ENCODE measurements around the gene RAB7B. TPM values are rescaled to one million over a fixed set of nuclear protein-coding genes. Genes with fewer than 3 reads are reported as not detected.
A peak's percentile ranks its signal among the peaks of the same experiment; 100 is the strongest.

RAB7B gene
- total RNA-seq, 3 donors from 2014 or later = 0.69 to 1.3 (median 0.76) TPM

DNA sequence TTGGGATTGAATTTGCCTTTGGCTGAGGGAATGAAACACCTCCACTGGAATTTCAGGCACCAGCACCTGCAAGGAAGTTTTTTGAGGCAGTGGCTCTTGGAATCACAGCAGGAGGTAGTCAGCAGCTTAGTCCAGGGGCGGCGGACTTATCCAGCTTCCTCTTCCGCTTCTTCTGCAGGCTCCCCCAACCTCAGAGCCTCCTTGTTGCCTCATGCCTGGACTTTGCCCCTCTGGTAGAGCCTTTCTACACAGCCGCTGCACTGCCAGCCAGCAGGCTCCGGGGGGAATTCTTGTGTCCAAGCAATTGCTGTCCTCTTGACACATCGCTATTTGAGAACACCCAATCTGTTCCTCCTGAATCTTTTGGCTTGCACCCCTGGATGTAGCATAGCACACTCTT is 45.4 kb upstream of the RAB7B start:
- DNase-seq = peak; percentile 75 to 81 (median 78)
- peak; percentile 96 for ATAC-seq
- TF ChIP-seq, protein P1, sequence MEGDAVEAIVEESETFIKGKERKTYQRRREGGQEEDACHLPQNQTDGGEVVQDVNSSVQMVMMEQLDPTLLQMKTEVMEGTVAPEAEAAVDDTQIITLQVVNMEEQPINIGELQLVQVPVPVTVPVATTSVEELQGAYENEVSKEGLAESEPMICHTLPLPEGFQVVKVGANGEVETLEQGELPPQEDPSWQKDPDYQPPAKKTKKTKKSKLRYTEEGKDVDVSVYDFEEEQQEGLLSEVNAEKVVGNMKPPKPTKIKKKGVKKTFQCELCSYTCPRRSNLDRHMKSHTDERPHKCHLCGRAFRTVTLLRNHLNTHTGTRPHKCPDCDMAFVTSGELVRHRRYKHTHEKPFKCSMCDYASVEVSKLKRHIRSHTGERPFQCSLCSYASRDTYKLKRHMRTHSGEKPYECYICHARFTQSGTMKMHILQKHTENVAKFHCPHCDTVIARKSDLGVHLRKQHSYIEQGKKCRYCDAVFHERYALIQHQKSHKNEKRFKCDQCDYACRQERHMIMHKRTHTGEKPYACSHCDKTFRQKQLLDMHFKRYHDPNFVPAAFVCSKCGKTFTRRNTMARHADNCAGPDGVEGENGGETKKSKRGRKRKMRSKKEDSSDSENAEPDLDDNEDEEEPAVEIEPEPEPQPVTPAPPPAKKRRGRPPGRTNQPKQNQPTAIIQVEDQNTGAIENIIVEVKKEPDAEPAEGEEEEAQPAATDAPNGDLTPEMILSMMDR (IDR thresholded peaks at IDR 0.05) = no peak
- Histone ChIP-seq H3K4me1 (ENCODE audit: low read depth) (no peaks in the 10 kb centered on the region), H3K9me3 (no peaks in the 10 kb centered on the region), H3K4me3 (no peak overlapping the region), H3K36me3 (ENCODE audit: low read depth) (no peaks in the 10 kb centered on the region)
- intact Hi-C loops (cut with DNase I, micrococcal nuclease) = no loop called here

DNA sequence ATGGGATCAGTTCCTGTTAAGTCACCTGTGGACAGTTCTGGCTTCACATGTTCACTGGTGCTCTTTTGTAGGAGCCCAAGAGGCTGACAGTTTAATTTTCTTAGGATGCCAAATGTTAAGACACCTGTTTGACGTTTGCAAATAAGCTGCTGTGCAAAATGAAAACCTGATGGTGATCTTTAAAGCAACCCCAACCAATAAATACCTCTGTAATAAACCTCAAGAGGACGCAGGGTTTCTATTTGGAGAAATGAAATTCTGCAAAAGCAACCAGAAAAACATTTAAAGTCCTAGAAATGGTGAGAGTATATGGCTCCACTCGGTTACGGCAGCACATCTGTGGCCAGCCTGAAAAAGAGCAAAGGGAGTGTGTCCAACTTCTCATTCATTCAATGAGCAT is 44.1 kb upstream of the RAB7B start:
- Histone ChIP-seq H3K4me3 (no peak overlapping the region), H3K36me3 (ENCODE audit: low read depth) (no peaks in the 10 kb centered on the region), H3K4me1 (ENCODE audit: low read depth) (no peaks in the 10 kb centered on the region), H3K9me3 (no peaks in the 10 kb centered on the region)
- TF ChIP-seq, protein P1 (IDR thresholded peaks at IDR 0.05) = no peak
- ATAC-seq (no peak), DNase-seq (no peak)
- intact Hi-C loops (cut with DNase I, micrococcal nuclease) = no loop called here

DNA sequence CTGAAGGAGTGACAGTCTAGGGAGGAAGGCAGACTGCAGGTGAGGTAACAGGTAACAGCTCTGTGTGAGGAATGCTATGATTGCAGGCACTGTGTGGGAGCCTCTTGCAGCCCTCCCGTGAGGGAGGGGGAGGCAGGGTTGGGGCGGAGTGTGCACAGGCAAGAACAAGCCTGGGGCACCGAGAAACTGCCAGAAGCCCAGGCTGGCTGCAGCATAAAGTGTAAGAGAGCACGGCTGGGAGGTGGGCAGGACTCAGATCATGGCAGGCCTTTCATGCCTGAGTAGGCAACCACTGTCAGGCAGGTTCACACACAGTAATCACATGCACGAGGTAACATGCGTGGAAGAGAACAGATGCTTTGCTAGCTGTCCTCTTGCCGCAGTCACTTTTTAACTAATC is 38.4 kb upstream of the RAB7B start:
- H3K9me3 ChIP-seq = no peaks in the 10 kb centered on the region
- H3K4me3 ChIP-seq = no peak overlapping the region
- TF ChIP-seq, protein P1 (IDR thresholded peaks at IDR 0.05) = no peak
- no peaks in the 10 kb centered on the region for H3K4me1 ChIP-seq (ENCODE audit: low read depth)
- H3K36me3 ChIP-seq (ENCODE audit: low read depth) = no peaks in the 10 kb centered on the region
- peak; percentile 66 for ATAC-seq
- intact Hi-C loops (cut with DNase I, micrococcal nuclease) = no loop called here
- DNase-seq = no peak

DNA sequence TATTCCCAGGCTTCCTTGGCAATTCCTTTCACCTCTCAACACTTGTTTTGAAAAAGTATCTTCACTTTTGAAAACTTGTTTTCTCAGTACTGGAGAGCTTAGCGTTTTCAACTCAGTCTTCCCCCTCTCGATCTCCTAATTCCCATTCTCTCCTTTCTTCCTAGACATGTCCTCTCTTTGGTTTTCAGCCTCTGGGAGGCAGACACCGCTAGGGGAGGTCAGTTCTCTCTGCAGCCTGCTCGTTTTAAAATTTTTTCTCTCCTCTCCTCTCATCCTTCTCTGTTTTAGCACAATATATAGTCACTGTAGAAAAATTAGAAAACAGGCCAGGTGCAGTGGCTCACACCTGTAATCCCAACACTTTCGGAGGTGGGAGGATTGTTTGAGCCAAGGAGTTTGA is 37.1 kb upstream of the RAB7B start:
- Histone ChIP-seq H3K4me3 (no peak overlapping the region), H3K9me3 (no peaks in the 10 kb centered on the region), H3K36me3 (ENCODE audit: low read depth) (no peaks in the 10 kb centered on the region), H3K4me1 (ENCODE audit: low read depth) (no peaks in the 10 kb centered on the region)
- ATAC-seq = no peak
- TF ChIP-seq, protein P1 (IDR thresholded peaks at IDR 0.05) = no peak
- intact Hi-C loops (cut with DNase I, micrococcal nuclease) = no loop called here
- no peak for DNase-seq

DNA sequence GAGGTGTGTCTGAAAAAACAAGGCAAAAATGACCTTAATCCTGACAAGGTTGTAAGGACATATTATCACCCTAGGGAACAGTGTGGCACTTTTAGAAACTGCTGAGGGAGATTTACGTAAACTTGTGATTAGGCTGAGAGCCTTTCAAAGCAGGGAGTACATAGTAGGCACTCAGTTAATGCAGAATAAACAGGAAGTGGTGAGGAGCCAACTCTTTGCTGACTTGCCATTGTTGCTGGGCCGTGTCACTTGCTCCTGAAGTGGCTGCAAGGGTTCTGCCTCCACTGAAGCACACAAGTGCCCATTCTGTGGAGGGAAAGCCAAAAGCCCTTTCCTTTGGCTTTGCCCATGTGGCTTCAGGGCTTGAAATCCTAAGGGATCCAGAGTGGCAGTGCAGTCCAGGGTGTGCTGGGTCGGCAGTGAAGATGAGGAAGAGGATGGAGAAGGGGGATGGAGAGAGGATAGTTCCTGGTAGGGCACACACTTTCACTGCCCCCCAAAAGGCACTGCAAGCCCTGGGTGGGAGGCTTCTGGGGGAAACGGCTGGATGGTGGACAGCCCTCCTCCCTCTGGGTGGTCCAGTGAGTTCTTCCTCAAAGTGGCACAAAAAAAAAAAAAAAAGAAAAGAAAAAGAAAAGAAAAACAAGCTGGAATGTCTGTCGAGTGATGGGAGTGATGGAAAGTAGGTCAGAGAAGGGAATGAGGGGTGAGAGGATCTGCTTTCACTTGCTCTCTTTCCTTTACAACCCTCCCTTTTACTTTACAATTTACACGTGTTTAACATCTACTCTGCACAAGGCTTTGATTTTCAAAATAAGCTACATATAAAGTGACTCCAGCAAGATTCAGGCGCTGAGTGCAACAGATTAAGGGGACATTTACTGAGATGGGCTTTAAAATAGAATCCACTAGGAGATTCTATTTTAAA is 36.1 kb upstream of the RAB7B start:
- intact Hi-C loops (cut with DNase I, micrococcal nuclease) = no loop called here
- TF ChIP-seq, protein P1 (IDR thresholded peaks at IDR 0.05) = no peak
- no peak for ATAC-seq

More for the DNA sequence above, 36.1 kb upstream of the RAB7B start:
- no peak for DNase-seq
- Histone ChIP-seq H3K4me1 (ENCODE audit: low read depth) (no peaks in the 10 kb centered on the region), H3K9me3 (no peaks in the 10 kb centered on the region), H3K36me3 (ENCODE audit: low read depth) (no peaks in the 10 kb centered on the region), H3K4me3 (no peak overlapping the region)

All from mucosa of descending colon (tissue), 3 donors.